ENCODE measurements around the gene TRABD2B. TPM values are rescaled to one million over a fixed set of nuclear protein-coding genes. Genes with fewer than 3 reads are reported as not detected.

Gene TRABD2B
- total and polyA plus RNA-seq, 2 donors from 2014 or later = 19.8 to 62.0 TPM

- no peak for FAIRE-seq
- DNase-seq = peak in 2 of 5 donors; percentile 27 to 31
These were observed 240.8 kb downstream of the TRABD2B start for GRCh38 chr1:47756411-47756810.

DNA sequence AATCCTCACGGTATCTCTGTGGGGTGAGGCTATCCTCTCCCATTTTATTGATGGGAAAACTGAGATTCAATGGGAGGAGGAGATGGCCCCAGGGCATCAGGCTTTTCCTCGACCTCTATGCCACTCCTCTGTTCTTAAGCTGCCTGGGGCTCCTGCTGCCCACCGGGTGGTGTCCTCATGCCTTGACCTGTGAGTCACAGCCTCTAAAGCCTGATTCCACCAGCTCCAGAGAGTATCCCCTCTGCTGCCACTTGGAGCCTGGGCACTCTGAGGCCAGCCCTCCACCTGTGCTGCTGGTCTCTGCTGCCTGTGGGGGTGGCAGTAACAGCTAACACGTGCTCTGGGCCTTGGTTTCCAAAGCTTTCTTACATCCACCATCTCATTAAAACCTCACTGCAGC lies 241.2 kb downstream of the TRABD2B start:
- no peaks in the 10 kb centered on the region for H3K36me3 ChIP-seq (ENCODE audit: control insufficient read depth in 2 of 3, insufficient read depth in 3 of 3, low read length in 3 of 3)
- H3K9me3 ChIP-seq (ENCODE audit: control insufficient read depth in 2 of 3, insufficient read depth in 1 of 3, low read length in 3 of 3) = no peaks in the 10 kb centered on the region
- no peak for FAIRE-seq
- H3K4me3 ChIP-seq (ENCODE audit: low read length in 3 of 3) = no peak overlapping the region
- H3K9ac ChIP-seq (ENCODE audit: low read length in 3 of 3) = no peak overlapping the region
- no peak overlapping the region for H3K27ac ChIP-seq (ENCODE audit: low read depth in 2 of 2, low read length in 2 of 2)
- TF ChIP-seq, protein P1, sequence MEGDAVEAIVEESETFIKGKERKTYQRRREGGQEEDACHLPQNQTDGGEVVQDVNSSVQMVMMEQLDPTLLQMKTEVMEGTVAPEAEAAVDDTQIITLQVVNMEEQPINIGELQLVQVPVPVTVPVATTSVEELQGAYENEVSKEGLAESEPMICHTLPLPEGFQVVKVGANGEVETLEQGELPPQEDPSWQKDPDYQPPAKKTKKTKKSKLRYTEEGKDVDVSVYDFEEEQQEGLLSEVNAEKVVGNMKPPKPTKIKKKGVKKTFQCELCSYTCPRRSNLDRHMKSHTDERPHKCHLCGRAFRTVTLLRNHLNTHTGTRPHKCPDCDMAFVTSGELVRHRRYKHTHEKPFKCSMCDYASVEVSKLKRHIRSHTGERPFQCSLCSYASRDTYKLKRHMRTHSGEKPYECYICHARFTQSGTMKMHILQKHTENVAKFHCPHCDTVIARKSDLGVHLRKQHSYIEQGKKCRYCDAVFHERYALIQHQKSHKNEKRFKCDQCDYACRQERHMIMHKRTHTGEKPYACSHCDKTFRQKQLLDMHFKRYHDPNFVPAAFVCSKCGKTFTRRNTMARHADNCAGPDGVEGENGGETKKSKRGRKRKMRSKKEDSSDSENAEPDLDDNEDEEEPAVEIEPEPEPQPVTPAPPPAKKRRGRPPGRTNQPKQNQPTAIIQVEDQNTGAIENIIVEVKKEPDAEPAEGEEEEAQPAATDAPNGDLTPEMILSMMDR (IDR thresholded peaks at IDR 0.05; ENCODE audit: borderline replicate concordance, extremely low read depth, insufficient read depth) = no peak
- intact Hi-C loops (cut with DNase I) = no loop called here
- peaks cover 0 to 5% (median 4%) of the 10 kb centered on the region in 3 donors for H3K4me1 ChIP-seq (ENCODE audit: control insufficient read depth in 2 of 3, insufficient read depth in 2 of 3, low read depth in 1 of 3, low read length in 3 of 3)
- DNase-seq = peak in 2 of 5 donors; percentile 18 to 51
- no peaks in the 10 kb centered on the region for H3K27me3 ChIP-seq (ENCODE audit: control insufficient read depth, insufficient read depth, low read length)

More at GRCh38 chr1:47756411-47756810, 240.8 kb downstream of the TRABD2B start:
- peaks cover 0 to 5% (median under 1%) of the 10 kb centered on the region in 3 donors for H3K4me1 ChIP-seq (ENCODE audit: control insufficient read depth in 2 of 3, insufficient read depth in 2 of 3, low read depth in 1 of 3, low read length in 3 of 3)
- H3K9me3 ChIP-seq (ENCODE audit: control insufficient read depth in 2 of 3, insufficient read depth in 1 of 3, low read length in 3 of 3) = no peaks in the 10 kb centered on the region
- H3K9ac ChIP-seq (ENCODE audit: low read length in 3 of 3) = no peak overlapping the region
- no peak overlapping the region for H3K4me3 ChIP-seq (ENCODE audit: low read length in 3 of 3)
- TF ChIP-seq, protein P1 (IDR thresholded peaks at IDR 0.05; ENCODE audit: borderline replicate concordance, extremely low read depth, insufficient read depth) = no peak
- H3K27ac ChIP-seq (ENCODE audit: low read depth in 2 of 2, low read length in 2 of 2) = no peak overlapping the region
- no peaks in the 10 kb centered on the region for H3K27me3 ChIP-seq (ENCODE audit: control insufficient read depth, insufficient read depth, low read length)
- H3K36me3 ChIP-seq (ENCODE audit: control insufficient read depth in 2 of 3, insufficient read depth in 3 of 3, low read length in 3 of 3) = no peaks in the 10 kb centered on the region
- intact Hi-C loops (cut with DNase I) = no loop called here

DNA sequence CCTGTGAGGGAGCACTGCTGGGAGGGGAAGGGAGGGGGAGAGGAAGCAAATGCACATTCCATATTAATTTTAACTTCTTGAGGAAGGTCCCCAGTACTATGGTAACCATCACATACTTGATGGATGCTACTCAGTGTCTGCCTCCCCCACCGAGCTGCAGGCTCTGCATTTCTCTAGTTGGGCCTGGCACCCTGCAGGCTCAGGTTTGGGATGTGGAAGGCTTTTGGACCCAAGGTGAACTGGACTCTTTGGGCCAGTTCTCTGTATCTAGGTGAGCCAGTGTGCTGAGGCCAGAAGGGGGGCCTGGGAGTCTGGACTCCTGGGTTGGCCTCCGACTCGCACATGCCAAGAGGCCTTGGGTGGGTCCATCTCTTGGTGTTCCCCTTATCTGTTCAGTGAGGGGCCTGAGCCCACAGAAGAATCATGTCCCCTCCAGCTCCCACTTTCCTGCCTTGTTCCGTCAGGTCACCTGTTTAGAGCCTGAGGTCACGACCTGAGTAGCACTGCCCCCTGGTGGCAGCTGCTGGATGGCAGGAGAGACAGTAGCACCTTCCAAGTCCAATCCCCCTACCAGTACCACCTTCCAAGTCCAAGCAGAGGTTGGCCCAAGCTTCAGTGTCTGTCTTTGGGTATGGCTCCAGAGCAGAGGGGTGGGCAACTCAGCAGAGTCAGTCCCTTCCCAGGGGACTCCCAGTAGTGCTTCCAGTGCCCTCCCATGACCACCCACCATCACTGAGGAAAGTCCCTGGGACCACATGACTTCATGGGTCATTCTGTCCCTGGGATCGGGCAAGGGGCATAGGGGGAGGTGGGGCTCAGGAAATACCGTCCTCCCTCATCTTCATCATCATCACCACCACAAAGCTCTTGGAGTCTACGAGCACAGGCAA lies 241.8 kb downstream of the TRABD2B start:
- intact Hi-C loops (cut with DNase I) = no loop called here
- FAIRE-seq = no peak
- no peaks in the 10 kb centered on the region for H3K27me3 ChIP-seq (ENCODE audit: control insufficient read depth, insufficient read depth, low read length)
- DNase-seq = peak in 3 of 5 donors; percentile 4 to 60 (median 42)
- no peak overlapping the region for H3K9ac ChIP-seq (ENCODE audit: low read length in 3 of 3)
- H3K4me1 ChIP-seq (ENCODE audit: control insufficient read depth in 2 of 3, insufficient read depth in 2 of 3, low read depth in 1 of 3, low read length in 3 of 3) = peaks cover 0 to 5% (median 4%) of the 10 kb centered on the region in 3 donors
- H3K36me3 ChIP-seq (ENCODE audit: control insufficient read depth in 2 of 3, insufficient read depth in 3 of 3, low read length in 3 of 3) = no peaks in the 10 kb centered on the region
- H3K4me3 ChIP-seq (ENCODE audit: low read length in 3 of 3) = no peak overlapping the region
- H3K9me3 ChIP-seq (ENCODE audit: control insufficient read depth in 2 of 3, insufficient read depth in 1 of 3, low read length in 3 of 3) = no peaks in the 10 kb centered on the region
- H3K27ac ChIP-seq (ENCODE audit: low read depth in 2 of 2, low read length in 2 of 2) = no peak overlapping the region
- TF ChIP-seq, protein P1 (IDR thresholded peaks at IDR 0.05; ENCODE audit: borderline replicate concordance, extremely low read depth, insufficient read depth) = peak; percentile 40

All from kidney (tissue), 14 donors.